Adipose tissue (tissue), 3 donors: ENCODE data around the gene BCL2. TPM values are rescaled to one million over a fixed set of nuclear protein-coding genes. Genes with fewer than 3 reads are reported as not detected.
"Not testable (repeated sequence)": the region's sequence is repeated elsewhere in the genome, so short reads cannot be mapped to it uniquely, and the experiment has no call there.

Experiments used
- H3K27ac ChIP-seq: one replicate; pipeline ENCODE4 v1.5.1; 2013; ENCODE audit warnings: low read depth, low read length
- WGBS, 3 donors: extraction: QIAGEN DNeasy Blood & Tissue Kit; methylation state at CpG; one replicate each; pipeline ENCODE4 v1.1.7; 2013; 5-methylcytosine and 5-hydroxymethylcytosine counted together
- polyA plus RNA-seq, 3 donors: library from polyadenylated mRNA; stranded (reverse); fragments of 200-250 nt; gene quantifications; one replicate each; pipeline ENCODE4 v1.2.3, GENCODE V29; 2013
- donor health status: healthy with polysubstance abuse.
- donor health status: Bipolar disorder and iron deficiency.
- donor health status: healthy.

BCL2 gene
- polyA plus RNA-seq, 3 donors, result 1.2 to 16.2 (median 10.1) TPM

DNA sequence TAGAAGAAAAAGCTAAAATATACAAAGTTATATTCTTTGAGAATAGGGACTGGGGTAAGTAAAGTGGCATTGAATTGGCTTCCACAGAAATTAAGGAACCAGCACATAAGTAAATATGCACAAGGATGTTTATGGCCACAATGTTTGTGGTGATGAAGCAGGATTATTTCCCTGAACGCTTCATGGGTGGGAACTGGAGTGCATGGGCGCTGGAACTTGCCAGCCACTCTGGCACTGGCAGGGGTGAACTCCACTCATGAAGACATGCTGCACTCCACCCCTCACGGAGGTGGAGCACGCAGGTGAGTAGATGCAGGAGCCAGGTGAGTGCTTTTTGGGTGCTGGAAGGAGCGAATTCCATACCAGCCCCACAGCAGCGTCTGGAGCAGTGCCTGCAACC lies 94.1 kb downstream of the BCL2 start:
- no peak overlapping the region for H3K27ac ChIP-seq
- 88 to 97% (median 96%) methylated on average over 6 of the region's 6 CpGs for WGBS, 3 donors

DNA sequence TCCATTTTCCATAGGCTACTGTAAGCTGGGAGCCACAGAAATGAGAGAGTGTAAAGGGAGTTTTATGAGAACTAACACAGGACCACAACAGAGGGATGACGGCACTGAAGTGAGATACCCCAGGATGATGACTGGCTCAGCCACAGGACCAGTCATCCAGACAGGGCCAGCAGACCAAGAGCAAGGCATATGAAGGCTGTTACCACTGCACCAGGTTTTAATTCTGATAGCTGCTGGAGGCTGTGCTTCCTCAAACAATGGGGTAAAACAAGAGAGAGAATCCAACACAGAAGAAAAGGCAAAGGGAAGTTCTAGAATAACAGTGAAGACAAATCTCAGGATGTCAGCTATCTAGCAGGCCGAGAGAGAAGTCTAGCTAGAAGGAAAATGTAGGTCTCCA lies 94.9 kb downstream of the BCL2 start:
- no peak overlapping the region for H3K27ac ChIP-seq
- WGBS, 3 donors, result 77 to 79% (median 79%) methylated on average over 2 of the region's 2 CpGs

DNA sequence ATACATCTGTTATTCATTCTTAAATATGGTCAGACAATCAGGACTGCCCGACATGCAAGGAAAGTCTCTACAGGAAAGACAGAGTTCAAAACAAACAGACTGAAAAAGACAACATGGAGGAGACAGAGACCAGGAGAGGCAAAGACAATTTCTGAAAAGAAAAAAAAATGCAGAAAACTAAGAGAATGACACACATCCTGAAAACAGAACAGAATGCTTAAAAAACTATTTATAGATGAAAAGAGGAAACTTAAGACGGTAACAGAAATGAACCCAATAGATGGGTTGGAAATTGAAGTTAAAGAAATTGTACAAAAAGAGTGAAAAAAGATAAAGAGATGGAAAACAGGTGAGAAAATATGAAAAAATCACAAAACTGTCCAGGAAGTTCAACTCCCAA lies 95.7 kb downstream of the BCL2 start:
- WGBS, 3 donors, result 60 to 76% (median 63%) methylated on average over 2 of the region's 2 CpGs
- H3K27ac ChIP-seq, result no peak overlapping the region

DNA sequence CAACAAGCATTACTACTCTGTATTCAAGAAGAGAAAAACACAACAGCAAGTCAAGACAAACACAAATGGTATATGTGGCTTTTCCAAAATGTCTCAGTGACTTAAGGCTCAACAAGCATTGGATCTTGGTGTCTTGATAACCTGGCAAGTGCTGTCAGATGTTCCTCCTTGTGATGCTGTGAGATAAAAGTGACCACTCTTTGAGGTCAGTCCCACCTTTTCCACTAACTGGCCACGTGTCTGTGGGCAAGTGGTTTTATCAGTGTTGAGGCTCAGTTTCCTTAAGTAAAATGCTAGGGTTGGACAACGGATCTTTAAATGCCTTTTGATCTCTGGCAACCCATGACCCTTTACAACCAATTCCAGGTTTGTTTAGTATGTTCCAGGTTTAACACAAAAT lies 98.7 kb downstream of the BCL2 start:
- no peak overlapping the region for H3K27ac ChIP-seq
- 46 to 48% (median 46%) methylated on average over 2 of the region's 2 CpGs for WGBS, 3 donors

DNA sequence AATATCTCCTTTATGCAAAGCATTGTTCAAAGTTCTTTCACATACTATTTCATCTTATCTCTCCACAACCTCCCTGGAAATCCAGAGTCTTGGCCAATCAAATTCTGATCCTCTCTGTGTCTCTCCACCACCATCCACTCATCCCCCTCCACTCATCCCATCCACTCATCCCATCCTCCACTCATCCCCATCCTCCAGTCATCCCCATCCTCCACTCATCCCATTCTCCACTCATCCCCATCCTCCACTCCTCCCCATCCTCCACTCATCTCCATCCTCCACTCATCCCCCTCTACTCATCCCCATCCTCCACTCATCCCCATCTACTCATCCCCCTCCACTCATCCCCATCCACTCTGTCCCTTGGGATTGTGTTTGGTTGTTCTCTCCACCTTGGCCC lies 101.1 kb downstream of the BCL2 start:
- no peak overlapping the region for H3K27ac ChIP-seq

DNA sequence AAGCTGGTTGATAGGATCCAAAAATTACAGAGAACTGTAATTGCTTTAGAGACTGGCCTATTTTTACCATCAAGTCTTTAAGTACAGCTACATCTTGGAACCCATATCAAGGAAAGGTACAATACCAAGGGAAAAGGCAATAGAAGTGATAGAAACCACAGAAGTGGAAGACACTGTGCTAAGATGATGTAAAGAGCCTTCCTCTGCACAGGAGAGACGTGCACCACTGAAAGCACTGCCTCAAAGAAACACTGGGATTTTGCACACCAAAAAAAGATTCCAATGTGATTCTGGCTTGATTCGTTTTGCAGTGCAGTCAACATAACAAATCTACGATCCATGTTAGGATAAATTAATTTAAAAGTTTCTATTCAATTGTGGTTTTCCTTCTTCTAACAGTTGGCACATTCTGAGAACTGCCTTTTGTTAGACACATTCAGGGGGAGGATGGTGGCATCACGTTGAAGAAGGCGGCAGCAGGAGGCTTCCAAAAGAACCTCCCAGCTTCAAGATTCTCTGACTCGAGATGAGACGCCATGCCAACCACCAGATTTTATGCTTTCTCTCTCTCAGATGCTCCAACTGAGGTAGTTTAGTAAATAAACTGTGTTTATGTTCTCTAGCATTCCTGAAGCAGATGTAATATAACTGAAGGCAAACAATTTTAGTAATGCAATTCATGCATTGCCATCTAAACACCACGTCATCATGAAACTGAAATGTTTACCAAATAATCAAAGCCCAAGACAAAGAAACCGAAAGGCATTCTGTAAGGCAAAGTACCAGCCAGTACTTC lies 102.9 kb downstream of the BCL2 start:
- 64 to 73% (median 65%) methylated on average over 9 of the region's 9 CpGs for WGBS, 3 donors
- H3K27ac ChIP-seq, result no peak overlapping the region

DNA sequence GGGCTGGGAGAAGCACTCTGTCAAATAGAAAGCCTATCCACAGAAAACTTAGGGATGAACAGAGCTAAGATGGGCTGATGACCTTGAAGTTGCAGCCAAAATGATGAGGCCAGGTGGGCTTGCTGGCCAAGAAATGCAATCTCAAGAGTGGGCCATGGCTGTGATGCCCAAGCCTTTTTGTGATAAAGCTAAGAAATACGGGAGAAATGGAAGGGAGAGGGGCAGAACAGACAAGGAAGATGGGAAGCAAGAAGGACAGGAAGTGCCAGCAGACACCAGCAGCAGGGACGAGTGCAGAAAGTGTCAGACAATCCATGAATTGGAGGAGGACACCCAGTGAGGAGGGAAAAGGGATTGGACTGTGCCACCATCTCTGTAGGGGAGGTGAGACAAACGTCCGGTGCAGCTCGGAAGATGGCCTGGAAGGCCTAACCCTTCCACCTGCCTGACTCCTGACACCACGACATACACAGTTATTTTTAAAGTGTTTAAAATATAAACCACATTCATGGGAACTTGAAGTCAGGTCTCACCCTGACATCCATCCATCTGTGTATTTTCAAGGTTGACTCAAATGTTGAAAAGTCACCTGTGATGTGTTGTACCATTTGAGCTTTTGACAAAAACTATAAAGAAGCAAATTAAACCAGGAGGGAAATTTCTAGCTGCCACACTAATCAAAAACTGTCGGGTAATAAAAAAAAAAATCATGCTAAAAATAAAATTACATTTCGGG lies 105.5 kb downstream of the BCL2 start:
- H3K27ac ChIP-seq, result no peak overlapping the region
- 79 to 91% (median 88%) methylated on average over 8 of the region's 8 CpGs for WGBS, 3 donors

DNA sequence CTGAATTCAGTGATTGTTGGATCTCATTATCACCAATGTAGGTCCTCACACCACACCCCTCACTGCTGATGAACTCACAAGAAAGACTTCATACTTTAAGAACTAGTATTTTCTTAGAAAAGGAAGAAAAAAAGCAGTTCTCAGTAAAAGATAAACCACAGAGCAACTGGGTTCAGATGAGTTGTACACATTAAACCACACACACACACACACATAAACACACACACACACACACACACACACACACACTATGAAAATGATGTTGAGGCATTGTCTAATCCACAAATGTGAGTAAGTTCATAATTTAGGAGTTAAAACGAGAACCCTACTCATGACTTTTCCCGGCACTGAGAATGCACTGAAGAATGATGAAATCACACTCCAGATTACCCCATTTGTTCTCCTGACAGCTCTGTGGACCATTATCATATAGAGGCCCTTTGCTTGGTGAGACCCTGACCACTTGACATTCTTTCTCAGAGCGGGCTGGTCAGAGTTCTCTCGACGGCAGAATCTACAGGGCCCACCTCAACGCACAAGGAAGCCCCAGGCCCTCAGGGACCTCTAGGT lies 106.2 kb downstream of the BCL2 start:
- no peak overlapping the region for H3K27ac ChIP-seq
- WGBS, 3 donors, result 67 to 86% (median 75%) methylated on average over 6 of the region's 6 CpGs

DNA sequence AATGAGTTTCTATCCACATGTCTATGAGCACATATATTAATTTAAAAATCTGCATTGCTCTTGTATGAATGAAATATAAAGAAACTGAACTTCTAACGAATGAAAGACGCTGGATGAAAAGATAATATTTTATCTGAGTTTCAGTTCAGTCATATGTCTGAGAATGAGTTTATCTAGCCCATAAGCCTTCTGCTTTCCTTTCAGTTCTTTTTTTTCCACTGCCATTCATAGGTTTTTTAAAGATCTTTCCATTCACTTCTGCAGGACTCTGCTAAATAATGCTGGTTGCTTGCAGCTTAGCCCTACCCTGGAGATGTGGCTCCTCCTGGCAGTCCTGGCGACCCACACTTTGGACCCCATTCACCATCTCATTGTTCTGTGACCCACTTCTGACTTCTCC lies 109.0 kb downstream of the BCL2 start:
- WGBS, 3 donors, result 84 to 93% (median 90%) methylated on average over 3 of the region's 3 CpGs
- no peak overlapping the region for H3K27ac ChIP-seq

DNA sequence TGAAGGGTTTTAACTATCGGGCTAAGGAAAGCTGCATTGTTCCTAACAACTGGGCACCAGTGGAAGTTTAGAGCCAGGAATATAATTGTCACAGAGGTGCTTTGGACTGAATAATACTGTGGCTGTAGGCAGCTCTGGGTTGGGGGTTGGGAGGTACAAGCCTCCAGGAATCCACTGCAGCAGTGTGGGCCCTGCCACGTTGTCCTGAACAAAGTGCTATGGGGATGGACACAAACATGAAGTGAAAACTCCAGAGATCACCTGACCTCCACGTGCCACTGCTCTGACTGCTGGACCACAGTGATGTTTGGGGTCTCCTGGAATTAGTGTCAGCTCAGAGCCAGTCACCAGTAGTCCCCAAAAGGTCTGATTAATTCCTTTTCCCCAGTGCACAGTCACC lies 110.9 kb downstream of the BCL2 start:
- 79 to 90% (median 83%) methylated on average over 3 of the region's 3 CpGs for WGBS, 3 donors
- no peak overlapping the region for H3K27ac ChIP-seq

DNA sequence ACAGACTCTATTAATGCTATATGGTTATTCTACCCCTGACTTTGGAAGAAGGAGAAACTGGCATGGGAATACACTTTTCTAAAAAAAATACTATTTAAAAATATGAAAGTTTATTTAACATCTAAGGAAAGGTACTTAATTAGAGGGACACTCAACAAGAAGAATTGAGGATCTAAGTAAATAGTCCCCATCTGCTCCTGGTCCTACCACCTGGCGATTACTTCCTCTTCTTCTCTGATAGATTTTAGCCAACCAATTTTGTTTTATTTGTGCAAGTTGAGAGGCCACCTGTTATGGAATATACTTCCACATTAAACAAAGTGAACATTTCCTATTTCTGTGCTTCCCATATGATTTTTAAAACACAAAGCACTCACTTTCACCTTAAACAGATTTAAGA lies 111.7 kb downstream of the BCL2 start:
- 58 to 67% (median 63%) methylated on average over 1 of the region's 1 CpG for WGBS, 3 donors
- no peak overlapping the region for H3K27ac ChIP-seq

DNA sequence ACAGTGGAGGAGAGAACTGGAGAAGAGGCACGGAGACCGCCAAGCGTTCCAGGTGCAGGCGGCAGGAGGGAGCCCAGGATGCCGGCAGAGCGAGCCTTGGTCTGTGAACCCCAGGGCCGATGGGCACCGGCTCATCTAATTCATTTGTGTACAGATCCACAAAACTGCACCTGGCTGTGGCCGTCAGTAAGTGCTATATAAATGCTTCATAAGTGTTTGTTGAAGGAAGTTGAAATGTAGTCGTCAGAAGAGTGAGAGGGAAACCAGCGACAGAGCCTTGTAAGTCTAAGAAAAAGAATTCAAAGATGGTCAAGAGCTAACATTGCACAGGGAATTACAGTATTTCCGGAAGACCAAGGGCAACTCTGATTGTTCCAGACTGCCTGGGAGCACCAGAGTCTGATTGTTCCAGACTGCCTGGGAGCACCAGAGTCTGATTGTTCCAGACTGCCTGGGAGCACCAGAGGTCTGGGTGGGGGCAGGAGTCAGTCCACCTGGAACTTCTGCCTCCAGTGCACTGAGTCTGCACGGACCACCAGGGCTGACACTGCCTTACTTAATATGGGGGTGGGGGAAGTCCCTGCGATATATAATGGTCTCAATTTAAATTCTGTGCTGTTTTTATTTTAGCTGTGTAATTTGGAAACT lies 112.3 kb downstream of the BCL2 start:
- H3K27ac ChIP-seq, result no peak overlapping the region
- 71 to 78% (median 76%) methylated on average over 14 of the region's 14 CpGs for WGBS, 3 donors

DNA sequence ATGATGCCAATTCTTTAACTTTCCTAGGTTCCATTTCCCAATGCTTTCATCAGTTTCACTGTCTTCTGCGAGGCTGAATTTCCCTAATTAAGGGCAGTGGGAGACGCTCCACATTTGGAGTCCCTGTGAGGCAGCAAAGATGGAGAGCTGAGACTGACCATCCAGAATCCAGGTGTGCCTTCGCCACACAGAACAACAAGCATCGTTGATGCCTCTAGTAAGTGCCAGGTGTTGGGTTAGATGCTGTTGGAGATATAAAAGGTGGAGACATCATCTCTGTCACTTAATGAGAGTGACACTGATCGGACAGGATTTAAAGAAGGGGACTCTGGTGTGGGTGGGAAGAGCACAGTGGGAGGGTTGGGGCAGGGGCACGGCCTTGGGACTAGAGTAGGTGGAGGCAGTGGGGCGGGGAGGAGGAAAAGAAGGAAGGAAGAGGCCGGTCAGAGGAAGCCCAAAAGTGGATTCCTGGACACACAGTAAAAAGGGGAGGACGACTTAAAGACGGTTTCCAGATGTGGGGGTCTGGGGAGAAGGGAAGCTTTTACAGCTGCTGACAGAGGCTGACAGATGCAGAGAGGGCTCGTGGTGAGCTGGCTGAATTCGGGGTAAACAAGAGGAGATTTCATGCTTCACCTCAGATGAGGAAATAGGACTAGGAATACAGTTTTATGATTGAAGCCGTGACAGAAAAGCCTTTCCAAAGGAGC lies 113.0 kb downstream of the BCL2 start:
- no peak overlapping the region for H3K27ac ChIP-seq
- 64 to 82% (median 68%) methylated on average over 13 of the region's 13 CpGs for WGBS, 3 donors

DNA sequence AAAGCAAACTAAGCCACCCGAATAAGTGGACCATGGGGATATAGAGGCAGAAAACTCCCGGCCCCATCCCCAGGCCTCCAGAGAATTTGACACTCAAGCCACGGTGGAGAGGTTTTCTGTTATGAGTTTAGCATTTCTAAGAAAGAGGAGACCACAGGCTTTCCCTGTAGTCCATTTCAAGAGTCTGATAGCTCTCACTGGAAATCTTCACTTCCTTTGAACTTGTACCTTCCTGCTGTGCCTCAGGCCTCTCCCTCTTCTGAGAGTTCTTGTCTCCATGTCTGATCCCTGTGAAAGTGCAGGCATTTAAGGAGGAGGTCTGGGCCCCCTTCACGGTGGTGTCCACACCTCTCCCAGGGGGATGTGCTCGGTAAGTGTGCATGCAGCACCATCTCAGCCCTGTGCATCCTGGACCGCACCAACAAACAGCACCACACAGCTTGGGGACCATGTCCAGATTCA lies 113.7 kb downstream of the BCL2 start:
- 69 to 71% (median 70%) methylated on average over 6 of the region's 6 CpGs for WGBS, 3 donors
- H3K27ac ChIP-seq, result no peak overlapping the region

DNA sequence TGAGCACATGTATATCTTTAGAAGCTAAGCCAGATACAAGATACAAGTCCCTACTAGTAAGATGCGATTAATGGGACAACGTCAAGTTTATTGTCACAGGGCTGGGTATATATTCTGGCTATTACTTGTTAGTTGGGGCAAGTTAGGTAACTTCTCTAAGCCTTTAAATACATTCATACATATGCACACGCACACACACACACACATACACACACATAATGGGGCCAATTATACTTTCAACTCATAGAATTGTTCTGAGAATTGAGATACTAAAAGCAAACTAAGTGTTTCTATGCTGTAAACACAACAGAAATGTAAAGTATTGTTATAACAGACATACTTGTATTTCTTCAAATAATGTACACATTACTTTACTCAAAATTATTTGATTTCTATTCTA lies 116.1 kb downstream of the BCL2 start:
- no peak overlapping the region for H3K27ac ChIP-seq
- 95 to 98% (median 96%) methylated on average over 3 of the region's 3 CpGs for WGBS, 3 donors

DNA sequence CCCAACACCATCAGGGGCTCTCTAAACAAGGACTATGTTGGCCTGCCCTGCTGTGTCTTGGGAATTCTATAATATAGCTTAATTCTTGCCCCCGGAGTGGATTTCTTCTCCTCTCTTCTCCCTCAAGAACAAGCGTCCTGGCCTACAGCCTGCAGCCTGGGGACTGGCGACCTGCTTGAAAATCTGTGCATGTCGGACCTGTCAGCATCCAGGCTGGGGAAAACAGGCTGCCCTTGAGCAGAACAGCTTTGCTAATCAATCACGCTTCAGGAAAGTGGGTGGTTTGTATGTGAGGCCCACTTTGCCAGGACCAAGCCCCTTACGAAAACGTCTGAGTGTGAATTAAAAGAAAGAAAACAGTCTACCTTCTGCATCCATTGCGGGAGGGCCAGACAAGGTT lies 116.7 kb downstream of the BCL2 start:
- no peak overlapping the region for H3K27ac ChIP-seq
- WGBS, 3 donors, result 67 to 92% (median 92%) methylated on average over 8 of the region's 8 CpGs

DNA sequence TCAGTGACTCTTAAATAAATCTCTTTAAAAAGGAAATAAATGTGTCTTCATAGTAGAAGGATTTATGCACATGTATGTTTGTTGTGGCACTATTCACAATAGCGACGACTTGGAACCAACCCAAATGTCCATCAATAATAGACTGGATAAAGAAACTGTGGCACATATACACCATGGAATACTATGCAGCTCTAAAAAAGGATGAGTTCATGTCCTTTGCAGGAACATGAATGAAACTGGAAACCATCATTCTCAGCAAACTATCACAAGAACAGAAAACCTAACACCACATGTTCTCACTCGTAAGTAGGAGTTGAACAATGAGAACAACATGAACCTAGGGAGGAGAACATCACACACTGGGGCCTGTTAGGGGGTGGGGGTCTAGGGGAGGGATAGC lies 118.1 kb downstream of the BCL2 start:
- not testable (repeated sequence) for H3K27ac ChIP-seq
- WGBS, 3 donors, result 88 to 98% (median 97%) methylated on average over 3 of the region's 3 CpGs

DNA sequence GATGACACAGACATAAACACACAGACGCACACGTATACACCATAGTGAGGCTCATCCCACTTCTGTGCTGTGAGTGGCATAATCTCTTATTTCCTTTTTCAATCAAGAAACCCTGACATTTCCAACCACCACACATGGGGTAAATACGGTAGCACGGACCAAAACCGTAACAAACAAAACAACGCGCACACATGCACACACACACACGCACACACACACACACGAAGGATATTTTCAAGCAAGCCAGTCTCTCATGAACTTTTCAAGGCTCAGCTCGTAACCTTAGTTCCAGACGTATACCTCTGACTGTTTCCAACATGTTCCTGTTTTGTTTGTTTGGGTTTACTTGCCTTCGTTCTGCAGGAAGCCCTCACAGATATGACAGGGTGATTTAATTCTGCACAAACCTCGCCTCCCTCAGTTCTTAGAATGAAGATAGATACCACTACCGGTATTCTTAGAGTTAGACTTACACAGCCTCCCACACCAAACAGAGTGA lies 119.8 kb downstream of the BCL2 start:
- WGBS, 3 donors, result 47 to 62% (median 56%) methylated on average over 14 of the region's 14 CpGs
- no peak overlapping the region for H3K27ac ChIP-seq
